Measurements from ENCODE around the gene PTRH1. TPM values are rescaled to one million over a fixed set of nuclear protein-coding genes. Genes with fewer than 3 reads are reported as not detected.

Gene PTRH1
- total RNA-seq, 1 experiment from 2014 or later = 16.9 TPM

GRCh38 chr9:127684576-127684975, 30.9 kb downstream of the PTRH1 start (continued):
- TF ChIP-seq, protein P1, sequence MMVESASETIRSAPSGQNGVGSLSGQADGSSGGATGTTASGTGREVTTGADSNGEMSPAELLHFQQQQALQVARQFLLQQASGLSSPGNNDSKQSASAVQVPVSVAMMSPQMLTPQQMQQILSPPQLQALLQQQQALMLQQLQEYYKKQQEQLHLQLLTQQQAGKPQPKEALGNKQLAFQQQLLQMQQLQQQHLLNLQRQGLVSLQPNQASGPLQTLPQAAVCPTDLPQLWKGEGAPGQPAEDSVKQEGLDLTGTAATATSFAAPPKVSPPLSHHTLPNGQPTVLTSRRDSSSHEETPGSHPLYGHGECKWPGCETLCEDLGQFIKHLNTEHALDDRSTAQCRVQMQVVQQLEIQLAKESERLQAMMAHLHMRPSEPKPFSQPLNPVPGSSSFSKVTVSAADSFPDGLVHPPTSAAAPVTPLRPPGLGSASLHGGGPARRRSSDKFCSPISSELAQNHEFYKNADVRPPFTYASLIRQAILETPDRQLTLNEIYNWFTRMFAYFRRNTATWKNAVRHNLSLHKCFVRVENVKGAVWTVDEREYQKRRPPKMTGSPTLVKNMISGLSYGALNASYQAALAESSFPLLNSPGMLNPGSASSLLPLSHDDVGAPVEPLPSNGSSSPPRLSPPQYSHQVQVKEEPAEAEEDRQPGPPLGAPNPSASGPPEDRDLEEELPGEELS (CRISPR knock-in tag; IDR thresholded peaks at IDR 0.05) = no peak
- TF ChIP-seq FOXP1 (CRISPR knock-in tag; IDR thresholded peaks at IDR 0.05; ENCODE audit: borderline replicate concordance) (no peak), CDX4 (CRISPR knock-in tag; IDR thresholded peaks at IDR 0.05; ENCODE audit: borderline replicate concordance) (no peak), JUN (CRISPR knock-in tag; IDR thresholded peaks at IDR 0.05) (no peak), TEAD4 (CRISPR knock-in tag; IDR thresholded peaks at IDR 0.05) (no peak), ZNF317 (CRISPR knock-in tag; IDR thresholded peaks at IDR 0.05; ENCODE audit: borderline replicate concordance, low read depth) (no peak)
- TF ChIP-seq, protein P2, sequence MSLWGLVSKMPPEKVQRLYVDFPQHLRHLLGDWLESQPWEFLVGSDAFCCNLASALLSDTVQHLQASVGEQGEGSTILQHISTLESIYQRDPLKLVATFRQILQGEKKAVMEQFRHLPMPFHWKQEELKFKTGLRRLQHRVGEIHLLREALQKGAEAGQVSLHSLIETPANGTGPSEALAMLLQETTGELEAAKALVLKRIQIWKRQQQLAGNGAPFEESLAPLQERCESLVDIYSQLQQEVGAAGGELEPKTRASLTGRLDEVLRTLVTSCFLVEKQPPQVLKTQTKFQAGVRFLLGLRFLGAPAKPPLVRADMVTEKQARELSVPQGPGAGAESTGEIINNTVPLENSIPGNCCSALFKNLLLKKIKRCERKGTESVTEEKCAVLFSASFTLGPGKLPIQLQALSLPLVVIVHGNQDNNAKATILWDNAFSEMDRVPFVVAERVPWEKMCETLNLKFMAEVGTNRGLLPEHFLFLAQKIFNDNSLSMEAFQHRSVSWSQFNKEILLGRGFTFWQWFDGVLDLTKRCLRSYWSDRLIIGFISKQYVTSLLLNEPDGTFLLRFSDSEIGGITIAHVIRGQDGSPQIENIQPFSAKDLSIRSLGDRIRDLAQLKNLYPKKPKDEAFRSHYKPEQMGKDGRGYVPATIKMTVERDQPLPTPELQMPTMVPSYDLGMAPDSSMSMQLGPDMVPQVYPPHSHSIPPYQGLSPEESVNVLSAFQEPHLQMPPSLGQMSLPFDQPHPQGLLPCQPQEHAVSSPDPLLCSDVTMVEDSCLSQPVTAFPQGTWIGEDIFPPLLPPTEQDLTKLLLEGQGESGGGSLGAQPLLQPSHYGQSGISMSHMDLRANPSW (CRISPR knock-in tag; conservative IDR thresholded peaks at IDR 0.05; ENCODE audit: low read depth) = no peak
- TF ChIP-seq, protein P3, sequence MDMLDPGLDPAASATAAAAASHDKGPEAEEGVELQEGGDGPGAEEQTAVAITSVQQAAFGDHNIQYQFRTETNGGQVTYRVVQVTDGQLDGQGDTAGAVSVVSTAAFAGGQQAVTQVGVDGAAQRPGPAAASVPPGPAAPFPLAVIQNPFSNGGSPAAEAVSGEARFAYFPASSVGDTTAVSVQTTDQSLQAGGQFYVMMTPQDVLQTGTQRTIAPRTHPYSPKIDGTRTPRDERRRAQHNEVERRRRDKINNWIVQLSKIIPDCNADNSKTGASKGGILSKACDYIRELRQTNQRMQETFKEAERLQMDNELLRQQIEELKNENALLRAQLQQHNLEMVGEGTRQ (CRISPR knock-in tag; IDR thresholded peaks at IDR 0.05) = no peak
- TF ChIP-seq, protein P4, sequence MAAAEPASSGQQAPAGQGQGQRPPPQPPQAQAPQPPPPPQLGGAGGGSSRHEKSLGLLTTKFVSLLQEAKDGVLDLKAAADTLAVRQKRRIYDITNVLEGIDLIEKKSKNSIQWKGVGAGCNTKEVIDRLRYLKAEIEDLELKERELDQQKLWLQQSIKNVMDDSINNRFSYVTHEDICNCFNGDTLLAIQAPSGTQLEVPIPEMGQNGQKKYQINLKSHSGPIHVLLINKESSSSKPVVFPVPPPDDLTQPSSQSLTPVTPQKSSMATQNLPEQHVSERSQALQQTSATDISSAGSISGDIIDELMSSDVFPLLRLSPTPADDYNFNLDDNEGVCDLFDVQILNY (CRISPR knock-in tag; IDR thresholded peaks at IDR 0.05) = no peak

GRCh38 chr9:127683723-127684122, 31.7 kb downstream of the PTRH1 start:
- Mint-ChIP-seq H3K36me3 (peaks cover 20% of the 10 kb centered on the region; the same call in 1 of the 2 replicates), H3K9me3 (no peaks in the 10 kb centered on the region), H3K4me1 (no peaks in the 10 kb centered on the region), H3K27me3 (ENCODE audit: low read depth) (no peaks in the 10 kb centered on the region), H3K4me3 (no peak overlapping the region), H3K27ac (no peak overlapping the region)
- ChIA-PET POLR2A (no interaction called here), CTCF (interaction anchor here (0.8 kb wide), 1 partner anchor 180 kb away, joined by 4 read pairs; no protein-coding TSS in a partner anchor)
- DNase-seq (ENCODE audit: low spot score) (no peak), ATAC-seq (no peak)
- TF ChIP-seq HMGA2 (CRISPR knock-in tag; IDR thresholded peaks at IDR 0.05) (no peak), SMAD3 (CRISPR knock-in tag; IDR thresholded peaks at IDR 0.05; ENCODE audit: borderline replicate concordance) (no peak), ZNF281 (CRISPR knock-in tag; IDR thresholded peaks at IDR 0.05) (no peak), ZNF263 (CRISPR knock-in tag; IDR thresholded peaks at IDR 0.05; ENCODE audit: low read depth) (no peak), PRRX2 (CRISPR knock-in tag; IDR thresholded peaks at IDR 0.05) (no peak), CDX4 (CRISPR knock-in tag; IDR thresholded peaks at IDR 0.05; ENCODE audit: borderline replicate concordance) (no peak)
- TF ChIP-seq, protein P5, sequence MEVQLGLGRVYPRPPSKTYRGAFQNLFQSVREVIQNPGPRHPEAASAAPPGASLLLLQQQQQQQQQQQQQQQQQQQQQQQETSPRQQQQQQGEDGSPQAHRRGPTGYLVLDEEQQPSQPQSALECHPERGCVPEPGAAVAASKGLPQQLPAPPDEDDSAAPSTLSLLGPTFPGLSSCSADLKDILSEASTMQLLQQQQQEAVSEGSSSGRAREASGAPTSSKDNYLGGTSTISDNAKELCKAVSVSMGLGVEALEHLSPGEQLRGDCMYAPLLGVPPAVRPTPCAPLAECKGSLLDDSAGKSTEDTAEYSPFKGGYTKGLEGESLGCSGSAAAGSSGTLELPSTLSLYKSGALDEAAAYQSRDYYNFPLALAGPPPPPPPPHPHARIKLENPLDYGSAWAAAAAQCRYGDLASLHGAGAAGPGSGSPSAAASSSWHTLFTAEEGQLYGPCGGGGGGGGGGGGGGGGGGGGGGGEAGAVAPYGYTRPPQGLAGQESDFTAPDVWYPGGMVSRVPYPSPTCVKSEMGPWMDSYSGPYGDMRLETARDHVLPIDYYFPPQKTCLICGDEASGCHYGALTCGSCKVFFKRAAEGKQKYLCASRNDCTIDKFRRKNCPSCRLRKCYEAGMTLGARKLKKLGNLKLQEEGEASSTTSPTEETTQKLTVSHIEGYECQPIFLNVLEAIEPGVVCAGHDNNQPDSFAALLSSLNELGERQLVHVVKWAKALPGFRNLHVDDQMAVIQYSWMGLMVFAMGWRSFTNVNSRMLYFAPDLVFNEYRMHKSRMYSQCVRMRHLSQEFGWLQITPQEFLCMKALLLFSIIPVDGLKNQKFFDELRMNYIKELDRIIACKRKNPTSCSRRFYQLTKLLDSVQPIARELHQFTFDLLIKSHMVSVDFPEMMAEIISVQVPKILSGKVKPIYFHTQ (CRISPR knock-in tag; IDR thresholded peaks at IDR 0.05) = no peak
- TF ChIP-seq, protein P6, sequence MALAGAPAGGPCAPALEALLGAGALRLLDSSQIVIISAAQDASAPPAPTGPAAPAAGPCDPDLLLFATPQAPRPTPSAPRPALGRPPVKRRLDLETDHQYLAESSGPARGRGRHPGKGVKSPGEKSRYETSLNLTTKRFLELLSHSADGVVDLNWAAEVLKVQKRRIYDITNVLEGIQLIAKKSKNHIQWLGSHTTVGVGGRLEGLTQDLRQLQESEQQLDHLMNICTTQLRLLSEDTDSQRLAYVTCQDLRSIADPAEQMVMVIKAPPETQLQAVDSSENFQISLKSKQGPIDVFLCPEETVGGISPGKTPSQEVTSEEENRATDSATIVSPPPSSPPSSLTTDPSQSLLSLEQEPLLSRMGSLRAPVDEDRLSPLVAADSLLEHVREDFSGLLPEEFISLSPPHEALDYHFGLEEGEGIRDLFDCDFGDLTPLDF (CRISPR knock-in tag; IDR thresholded peaks at IDR 0.05) = no peak
- TF ChIP-seq, protein P7, sequence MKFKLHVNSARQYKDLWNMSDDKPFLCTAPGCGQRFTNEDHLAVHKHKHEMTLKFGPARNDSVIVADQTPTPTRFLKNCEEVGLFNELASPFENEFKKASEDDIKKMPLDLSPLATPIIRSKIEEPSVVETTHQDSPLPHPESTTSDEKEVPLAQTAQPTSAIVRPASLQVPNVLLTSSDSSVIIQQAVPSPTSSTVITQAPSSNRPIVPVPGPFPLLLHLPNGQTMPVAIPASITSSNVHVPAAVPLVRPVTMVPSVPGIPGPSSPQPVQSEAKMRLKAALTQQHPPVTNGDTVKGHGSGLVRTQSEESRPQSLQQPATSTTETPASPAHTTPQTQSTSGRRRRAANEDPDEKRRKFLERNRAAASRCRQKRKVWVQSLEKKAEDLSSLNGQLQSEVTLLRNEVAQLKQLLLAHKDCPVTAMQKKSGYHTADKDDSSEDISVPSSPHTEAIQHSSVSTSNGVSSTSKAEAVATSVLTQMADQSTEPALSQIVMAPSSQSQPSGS (CRISPR knock-in tag; IDR thresholded peaks at IDR 0.05; ENCODE audit: borderline replicate concordance, low read depth) = no peak
- TF ChIP-seq, protein P3 (CRISPR knock-in tag; IDR thresholded peaks at IDR 0.05) = no peak

Data from WTC11 (cell line).